GM19351 (cell line): ENCODE measurements around the gene SMIM31.

ENCODE experiments used
- ATAC-seq: cut with Tn5 transposase; IDR thresholded peaks from one replicate; pipeline ENCODE4 v1.9.1; 2021; ENCODE audit warnings: mild to moderate bottlenecking, moderate library complexity; ENCODE audit not compliant: unreplicated experiment

Gene SMIM31

DNA sequence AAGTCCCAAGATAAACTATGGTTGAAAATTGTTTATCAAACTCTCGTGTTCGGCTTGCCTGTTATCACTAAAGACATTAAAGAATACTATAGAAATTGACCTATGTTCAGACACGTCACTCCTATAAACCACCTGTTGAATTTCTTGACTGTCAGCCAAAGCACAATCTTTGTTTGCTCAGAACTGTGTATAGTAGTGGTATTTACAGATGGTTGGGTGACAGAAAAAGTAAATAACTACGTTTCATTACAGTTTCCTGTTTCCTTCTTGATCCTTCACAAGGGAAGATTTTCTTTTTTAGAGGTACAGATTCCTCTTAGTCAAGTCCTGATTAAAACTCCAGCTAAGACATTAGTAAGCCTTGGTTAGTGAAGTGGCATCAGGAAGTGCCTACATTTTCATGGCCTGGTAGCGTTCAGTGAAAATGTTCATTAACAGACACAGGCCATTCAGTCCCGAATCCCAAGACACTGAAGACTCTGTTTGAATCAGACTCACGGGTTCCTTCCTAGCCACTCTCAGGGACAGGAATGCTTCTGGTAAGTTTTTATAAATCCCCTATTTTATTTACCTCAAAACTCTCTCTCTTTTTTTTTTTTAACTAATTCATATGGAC lies at the start of gene SMIM31:
TSS of gene SMIM31 (plus strand) at position 259 of the 616 bp plus-strand sequence. CDS start 16,313 bp downstream, outside the sequence.
- ATAC-seq, result no peak

DNA sequence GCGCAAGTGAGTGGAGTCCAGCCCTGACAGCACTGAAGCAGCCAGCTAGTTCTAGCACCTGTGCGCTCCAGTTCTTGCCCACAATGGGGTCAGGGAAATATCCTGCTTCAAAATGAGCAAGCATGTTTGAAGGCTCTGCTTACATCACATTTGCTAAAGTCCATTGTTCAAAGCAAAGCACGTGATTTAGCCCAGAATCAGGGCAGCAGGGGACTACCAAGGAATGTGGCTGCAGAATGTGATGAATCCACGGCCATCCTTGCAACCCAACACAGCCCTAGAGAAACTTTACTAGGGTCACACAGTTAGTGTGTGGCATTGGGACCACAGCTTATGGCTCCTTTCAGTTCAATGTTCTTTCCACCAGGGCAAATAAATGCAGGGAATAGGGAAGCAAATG lies 47.3 kb upstream of the SMIM31 start:
- no peak for ATAC-seq

DNA sequence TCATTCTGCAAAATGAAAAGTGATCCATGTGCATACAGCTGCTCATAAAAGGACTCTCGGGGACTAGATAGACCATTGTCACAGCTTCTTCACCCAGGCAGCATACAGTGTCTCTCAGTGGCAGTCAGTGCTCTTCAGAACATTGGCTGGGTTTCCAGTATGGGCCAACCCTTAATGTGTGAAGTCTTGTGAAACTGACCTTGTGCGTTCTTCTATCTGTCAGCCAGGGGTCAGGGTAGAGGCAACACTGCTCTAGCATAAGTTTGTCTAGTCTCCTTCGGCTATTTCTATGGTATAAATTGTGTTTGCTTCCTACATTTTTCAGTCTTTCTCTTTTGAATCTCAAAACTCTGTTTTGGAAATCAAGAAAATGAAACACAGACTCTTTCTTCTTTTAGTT lies 37.0 kb upstream of the SMIM31 start:
- peak; percentile 67 for ATAC-seq

DNA sequence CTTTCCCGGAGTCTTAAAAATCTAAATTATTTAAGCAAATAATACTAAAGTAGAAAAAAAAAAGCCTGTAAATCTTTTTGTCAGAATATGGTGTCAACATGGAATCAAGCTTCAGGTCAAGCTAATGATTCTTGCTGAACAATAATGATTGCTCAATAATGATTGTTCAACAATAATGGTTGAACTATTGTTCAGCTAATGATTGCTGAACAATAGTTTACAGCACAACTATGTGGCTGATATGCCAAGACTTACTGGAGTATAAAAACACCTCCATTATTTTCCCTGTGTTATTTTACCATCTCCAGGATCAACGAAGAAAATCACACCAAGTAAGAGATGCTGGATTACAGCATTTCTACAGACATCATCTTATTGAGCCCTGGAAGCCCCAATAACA lies 35.1 kb upstream of the SMIM31 start:
- no peak for ATAC-seq

DNA sequence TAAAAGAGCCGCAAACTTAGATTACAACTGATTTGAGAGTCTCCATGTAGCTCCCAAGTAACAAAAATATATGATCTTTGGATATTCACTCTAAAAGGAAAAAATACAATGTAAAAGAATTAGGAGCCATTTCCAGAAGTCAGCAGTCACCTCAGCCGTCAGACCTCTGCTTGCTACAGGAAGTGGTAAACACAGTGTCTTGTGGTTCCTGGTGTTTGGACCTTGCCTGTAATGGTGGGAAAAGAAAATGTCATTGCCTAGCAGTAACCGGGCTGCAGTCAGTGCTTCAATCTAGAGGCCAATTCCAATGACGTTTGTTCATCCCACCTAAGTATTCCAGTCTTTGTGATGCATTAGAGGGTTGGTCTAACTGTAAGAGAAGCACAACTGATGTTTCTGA lies 28.9 kb upstream of the SMIM31 start:
- no peak for ATAC-seq

DNA sequence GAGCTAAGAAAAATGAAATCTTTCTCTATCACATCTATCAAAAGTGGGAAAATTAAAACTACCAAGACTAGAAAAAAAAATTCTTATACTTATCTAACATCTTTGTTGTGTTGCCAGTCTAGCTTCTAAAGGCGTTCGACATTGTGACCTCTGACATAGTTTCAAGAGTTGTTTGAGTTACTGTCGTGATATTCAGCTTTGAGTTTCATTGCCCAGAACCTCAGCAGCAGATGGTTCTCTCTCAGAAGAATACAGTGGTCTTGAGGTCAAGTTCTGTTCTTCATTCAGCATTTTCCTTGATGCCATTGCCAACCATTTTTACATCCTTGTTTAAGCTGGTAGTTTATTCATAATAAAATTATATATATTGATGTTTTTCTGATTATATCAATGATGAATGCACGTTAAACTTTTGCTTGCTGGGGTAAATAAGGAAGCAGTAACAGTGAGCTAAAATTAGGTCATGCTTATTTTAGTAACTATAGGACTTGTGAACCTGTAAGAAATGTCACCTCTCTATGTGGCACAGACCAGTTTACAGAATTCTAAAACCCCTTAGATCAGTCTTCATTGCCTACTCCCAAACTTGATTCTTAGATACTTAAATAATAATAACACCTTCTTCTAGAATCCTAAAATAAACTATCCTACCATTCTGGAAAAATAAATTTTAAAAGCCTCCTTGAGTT lies 23.1 kb upstream of the SMIM31 start:
- no peak for ATAC-seq

DNA sequence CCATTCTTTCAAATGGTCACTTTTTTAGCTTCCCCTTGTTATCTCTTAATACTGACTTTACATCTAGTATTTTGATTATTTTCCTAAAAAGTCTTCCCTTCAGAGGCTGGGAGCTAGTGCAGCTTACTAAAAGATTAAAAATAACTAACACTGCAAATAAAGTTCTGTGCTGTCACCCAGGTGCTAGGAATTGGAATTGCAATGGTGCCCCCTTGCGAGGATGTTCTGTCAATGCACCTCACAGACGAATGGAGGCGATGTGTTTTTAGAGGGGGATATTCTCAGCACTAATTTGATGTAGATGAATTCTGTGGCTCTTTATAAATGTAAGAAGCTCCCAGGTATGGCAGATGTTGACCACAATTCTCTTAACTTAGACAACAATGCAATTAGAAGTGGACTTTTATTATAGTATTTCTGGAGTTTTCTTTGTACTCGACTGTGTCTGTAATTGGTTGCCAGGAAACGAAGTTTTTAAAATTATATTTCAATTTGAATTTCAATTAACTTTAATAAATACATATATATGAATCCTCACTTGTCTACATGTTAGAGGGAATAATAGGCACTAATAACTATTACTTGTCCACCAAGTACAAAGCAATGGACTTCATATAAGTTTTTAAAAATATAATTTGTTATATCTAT lies 22.0 kb upstream of the SMIM31 start:
- peak; percentile 84 for ATAC-seq

DNA sequence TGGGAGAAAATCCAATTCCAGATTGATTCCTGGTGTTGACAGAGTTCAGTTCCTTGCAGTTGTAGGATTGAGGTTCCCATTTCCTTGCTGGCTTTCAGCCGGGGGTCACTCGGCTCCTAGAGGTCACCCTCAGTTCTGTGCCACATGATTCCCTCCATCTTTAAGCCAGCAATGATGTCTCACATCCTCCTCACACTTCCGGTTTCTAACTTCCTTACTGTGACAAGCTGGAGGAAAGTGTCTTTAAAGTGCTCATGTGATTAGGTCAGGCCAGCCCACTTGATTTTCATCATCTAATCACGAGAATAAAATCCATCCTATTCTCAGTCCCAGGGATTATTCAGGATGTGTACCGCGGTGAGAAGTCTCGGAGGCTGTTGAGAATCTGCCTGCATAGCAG lies 19.4 kb upstream of the SMIM31 start:
- ATAC-seq, result no peak

DNA sequence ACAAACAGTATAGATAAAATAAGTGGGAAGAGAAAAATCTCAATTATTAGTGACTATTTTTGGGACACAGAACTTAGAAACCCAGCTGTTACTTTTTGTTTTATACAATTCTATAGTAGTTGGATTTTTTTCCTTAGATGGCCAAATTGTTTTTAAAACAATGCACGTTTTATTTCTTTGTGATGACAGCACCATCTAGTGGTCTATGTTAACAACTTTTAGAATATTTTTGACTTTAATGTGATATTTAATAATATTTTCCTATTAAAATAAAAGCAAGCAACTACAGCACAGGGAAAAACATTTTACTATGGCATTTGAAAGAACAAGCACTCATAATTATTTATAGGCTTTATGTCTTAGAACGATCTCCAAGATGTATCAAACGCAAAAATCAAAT lies 5.6 kb upstream of the SMIM31 start:
- no peak for ATAC-seq

DNA sequence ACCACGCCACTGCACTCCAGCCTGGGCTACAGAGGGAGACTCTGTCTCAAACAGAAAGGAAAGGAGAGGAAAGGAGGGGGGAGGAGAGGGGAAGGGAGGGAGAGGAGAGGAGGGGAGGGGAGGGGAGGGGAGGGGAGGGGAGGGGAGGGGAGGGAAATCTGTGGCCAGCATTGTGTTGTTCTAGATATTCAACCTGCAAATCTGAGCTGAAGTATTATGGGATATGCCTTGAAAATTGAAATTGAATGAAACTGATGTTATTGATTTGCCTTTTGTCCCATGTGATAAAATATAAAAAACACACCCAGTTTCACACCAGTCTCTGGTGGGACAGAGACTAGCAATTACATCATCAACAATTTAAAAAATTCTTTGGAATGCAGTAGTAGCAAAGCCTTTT lies 1.5 kb downstream of the SMIM31 start:
- ATAC-seq, result no peak

DNA sequence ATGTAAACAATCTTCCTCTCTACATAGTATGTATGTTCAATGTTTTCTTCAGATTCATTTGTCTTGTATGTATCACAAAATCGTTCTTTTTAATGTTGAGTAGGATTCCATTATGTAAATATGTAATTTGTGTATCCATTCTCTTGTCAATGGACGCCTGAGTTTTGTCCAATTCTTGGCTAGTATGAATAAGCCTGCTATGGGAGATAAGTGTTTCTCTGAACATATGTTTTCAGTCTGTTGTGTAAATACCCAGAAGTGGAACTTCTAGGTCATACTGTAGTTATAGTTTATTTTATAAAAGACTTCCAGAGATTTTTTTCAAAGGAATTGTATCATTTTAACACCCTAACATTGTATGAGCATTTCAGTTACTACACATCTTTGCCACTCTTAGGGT lies 2.8 kb downstream of the SMIM31 start:
- no peak for ATAC-seq

DNA sequence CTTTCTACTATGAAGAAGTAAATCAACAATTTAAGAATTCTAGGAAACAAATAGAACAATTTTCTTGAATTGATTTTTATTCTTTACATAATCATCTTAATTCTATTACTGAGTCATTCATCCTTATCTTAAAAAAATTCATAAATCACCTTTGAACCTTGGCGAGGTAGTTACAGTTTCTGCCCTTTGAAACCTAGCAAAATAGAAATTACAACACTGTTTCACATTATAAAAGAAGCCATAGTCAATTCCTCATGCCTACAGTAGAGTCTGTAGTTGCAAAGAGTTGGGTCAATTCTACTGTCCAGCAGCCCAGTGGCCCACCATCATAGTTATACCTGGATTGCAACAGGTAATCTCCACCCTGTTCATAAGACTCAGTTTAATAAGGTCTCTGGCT lies 7.3 kb downstream of the SMIM31 start:
- no peak for ATAC-seq

DNA sequence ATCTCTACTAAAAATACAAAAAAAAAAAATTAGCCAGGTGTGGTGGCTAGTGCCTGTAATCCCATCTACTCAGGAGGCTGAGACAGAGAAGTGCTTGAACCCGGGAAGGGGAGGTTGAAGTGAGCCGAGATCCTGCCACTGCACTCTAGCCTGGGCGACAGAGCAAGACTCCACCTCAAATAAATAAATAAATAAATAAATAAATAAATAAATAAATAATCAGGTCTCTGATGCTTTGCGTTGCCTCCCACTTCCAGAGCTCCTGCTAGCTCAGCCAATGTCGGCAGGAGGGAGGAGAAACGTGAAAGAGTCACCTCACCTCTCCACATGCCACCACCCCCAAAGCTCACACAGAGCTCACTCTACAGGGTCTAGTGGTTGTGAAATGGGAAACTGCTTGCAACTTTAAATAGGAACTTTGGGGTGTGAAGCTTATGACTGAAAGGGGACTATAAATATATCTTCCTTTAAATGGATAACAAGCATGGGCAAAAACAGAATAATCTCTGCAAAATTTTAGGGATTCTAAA lies 7.9 kb downstream of the SMIM31 start:
- ATAC-seq, result no peak

DNA sequence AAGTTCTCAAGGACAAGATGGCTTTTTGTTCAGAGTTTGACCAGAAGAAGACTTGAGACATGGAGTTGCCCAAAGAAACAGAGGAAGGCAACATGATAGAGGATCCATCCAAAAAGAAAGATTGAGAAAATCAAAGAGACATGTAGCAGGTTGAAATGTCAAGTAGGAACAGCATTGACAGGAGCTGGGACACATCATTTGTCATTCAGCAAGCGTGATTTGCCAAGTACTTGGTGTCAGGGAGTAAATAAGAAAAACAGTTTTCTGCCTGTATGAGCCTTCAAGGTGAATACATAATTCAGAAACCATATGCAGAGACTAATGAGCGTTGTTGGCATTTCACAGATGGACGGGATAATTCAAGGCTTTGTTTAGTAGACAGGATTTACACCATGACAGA lies 11.2 kb downstream of the SMIM31 start:
- no peak for ATAC-seq

DNA sequence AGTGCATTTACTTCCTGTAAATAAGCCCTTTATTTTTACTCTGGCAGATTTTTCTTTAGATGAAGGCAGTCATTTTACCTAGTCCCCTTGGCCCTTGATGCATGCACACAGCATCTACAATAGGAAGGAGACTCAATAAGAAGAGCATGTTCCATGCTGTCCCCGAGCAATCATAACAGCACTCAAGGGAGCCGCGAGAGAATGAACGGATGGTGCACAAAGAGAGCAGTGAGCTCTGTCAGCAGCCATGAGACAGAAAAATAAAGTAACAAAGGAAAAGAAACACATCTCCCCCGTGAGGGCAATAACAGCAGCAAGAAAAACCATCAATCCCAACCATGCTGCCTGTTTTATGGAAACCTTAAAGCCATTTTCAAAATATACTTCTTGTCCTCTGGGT lies 11.9 kb downstream of the SMIM31 start:
- no peak for ATAC-seq

DNA sequence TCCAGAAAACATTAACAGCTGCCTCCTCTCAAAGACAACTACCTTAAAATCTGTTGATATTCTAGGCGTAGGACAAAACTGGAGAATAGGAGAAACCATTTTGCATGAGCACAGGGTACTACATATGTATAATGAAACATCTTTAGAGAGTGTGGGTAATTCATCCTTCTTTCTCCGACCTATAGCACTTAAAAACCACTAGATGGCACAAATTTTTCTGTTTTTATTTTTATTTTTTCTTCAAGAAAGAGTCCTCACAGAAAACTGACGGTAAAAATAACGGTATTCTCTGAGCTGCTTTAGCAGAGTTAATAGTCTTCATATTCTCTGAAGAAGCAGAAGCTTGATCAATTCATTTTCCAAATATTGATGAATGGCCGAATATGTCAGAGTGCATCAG lies 14.6 kb downstream of the SMIM31 start:
- peak; percentile 77 for ATAC-seq

DNA sequence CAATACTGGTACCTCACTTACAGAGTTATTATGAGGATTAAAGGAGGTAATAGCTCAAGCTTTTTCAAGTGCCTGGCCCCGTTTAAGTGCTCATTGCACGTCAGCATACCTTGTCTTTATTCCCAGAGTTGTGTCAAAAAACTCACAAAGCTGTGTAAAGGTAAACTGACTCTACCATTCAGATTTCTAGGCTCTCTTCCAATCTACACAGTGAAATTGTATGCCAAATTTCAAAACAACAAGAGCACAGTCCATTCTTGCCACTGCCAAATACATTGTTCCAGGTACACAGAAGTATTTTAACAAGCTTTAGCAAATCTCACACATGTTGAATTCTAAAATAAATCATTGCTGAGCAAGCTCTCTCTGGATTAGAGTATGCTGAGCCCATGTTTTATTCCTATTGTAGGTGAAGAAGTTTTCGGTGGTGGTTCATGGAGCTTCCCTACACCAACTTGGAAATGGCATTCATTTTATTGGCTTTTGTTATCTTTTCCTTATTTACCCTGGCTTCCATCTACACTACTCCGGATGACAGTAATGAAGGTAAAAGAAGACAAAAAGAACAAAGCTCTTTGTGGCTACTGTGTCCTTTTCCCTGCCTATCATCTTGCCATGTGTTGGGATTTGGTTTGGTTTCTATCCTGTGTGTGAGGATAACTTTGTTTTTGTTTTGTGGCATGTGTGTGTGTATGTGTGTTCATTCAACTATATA lies 16.2 kb downstream of the SMIM31 start:
- ATAC-seq, result no peak

DNA sequence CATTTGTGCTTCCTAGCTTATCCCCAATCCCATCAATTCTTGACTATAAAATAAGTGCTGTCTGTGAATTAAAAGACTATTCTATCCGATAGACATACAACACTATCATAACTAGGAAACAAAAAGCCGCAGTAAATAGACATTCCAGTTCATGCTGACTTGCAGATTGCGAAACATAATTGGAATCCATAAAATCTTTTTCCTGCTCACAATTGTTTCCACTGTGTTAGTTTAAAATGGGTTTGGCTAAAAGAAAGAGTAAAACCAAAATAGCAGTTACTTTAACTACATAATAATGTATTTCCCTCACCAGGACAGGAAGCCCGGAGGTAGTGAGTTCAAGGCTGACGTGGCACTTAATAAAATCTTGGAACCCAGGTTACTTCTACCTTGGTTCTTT lies 17.2 kb downstream of the SMIM31 start:
- no peak for ATAC-seq

DNA sequence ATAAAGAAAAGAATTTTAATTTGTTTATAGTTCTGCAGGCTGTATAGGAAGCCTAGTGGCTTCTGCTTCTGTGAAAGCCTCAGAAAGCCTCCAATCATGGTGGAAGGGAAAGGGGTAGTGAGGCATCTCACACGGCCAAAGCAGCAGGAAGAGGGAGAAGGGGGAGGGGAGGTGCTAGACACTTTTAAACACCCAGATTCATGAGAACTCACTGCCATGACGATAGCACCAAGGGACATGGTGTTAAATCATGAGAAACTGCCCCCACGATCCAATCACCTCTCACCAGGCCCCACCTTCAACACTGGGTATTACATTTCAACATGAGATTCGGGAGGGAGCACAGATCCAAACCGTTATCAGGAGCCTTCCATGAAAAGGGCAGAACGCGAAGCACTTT lies 18.1 kb downstream of the SMIM31 start:
- no peak for ATAC-seq

DNA sequence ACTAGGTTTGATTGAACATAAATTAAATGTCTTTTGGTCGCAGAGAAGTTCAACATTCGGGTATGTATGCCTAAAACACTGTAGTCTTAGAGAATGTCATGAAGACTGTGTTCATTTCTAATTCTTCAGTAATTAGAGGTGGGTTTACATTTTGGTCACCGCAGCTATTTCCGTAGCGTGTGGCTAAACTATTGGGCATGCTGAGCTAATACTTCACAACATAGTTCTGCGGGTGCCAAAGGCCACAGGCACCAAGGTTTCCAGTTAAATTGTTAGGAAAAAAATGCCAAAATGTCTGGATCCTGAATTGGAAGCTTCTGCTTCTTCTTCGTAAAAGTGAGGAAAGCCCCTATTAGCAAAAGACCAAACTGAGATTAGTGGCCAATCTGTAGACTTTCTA lies 25.1 kb downstream of the SMIM31 start:
- ATAC-seq, result no peak

DNA sequence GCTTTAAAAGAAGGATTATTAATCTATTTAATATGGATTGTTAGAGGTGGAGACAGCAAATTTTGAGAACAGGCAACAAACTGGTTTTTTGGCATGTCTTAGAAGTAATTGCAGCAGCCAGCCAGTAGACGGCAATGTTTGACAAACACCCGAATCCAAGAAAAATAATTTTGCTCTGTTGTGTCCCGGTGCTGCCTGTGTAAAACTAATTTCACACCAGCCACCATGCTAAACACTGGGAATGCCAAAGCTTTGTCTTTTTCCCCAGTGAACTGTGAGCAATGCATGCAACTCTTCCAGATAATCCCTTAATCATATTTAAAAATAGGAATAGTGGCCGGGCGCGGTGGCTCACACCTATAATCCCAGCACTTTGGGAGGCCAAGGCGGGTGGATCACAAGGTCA lies 25.9 kb downstream of the SMIM31 start:
- ATAC-seq, result peak; percentile 79

DNA sequence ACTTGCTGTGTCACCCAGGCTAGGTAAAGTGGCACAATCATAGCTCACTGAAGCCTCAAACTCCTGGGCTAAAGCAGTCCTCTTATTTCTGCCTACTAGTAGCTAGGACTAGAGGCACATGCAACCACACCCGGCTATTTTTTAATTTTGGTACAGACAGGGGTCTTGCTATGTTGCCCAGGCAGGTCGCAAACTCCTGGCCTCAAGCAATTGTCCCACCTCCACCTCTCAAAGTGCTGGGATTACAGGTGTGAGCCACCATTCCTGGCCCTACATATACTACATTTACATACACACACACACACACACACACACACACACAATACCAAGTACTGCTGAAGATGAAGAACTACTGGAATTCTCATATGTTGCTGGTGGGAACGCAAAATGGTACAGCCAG lies 26.9 kb downstream of the SMIM31 start:
- no peak for ATAC-seq
